Measurements from ENCODE around the gene MTFR2.

The MTFR2 gene

GRCh38 chr6:136249811-136250685, at the start of gene MTFR2:
TSS of gene MTFR2 (minus strand) at chr6:136250311. CDS start at chr6:136249099, 1,212 bp downstream.
- H3K4me3 ChIP-seq (ENCODE audit: low read depth, low read length) = peak within 1 kb of the TSS; percentile 78
- DNase-seq (ENCODE audit: low read depth) = peak; percentile 99
- TF ChIP-seq CTCF (IDR thresholded peaks at IDR 0.05; ENCODE audit: low read depth, low read length, missing control alignments) = no peak

DNA sequence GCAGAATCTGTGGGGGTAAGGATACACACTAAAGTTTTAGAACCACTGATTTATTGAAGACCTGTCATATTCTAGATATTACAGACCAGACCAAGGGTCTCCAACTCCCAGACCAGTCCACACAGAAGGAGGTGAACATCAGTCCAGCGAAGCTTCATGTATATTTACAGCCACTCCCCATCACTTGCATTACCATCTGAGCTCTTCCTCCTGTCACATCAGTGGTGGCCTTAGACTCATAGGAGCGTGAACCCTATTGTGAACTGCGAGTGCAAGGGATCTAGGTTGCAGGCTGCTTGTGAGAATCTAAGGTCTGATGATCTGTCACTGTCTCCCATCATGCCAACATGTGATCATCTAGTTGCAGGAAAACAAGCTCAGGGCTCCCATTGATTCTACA, 44.5 kb upstream of the MTFR2 start:
- no peak for TF ChIP-seq CTCF (IDR thresholded peaks at IDR 0.05; ENCODE audit: low read depth, low read length, missing control alignments)
- H3K4me3 ChIP-seq (ENCODE audit: low read depth, low read length) = no peak overlapping the region
- no peak for DNase-seq (ENCODE audit: low read depth)

GRCh38 chr6:136290410-136291010, 40.4 kb upstream of the MTFR2 start:
- H3K4me3 ChIP-seq (ENCODE audit: low read depth, low read length) = peak overlapping the region; percentile 93
- no peak for TF ChIP-seq CTCF (IDR thresholded peaks at IDR 0.05; ENCODE audit: low read depth, low read length, missing control alignments)
- DNase-seq (ENCODE audit: low read depth) = no peak

GRCh38 chr6:136289579-136290409, 39.7 kb upstream of the MTFR2 start, which contains the start of gene BCLAF1:
TSS of gene BCLAF1 (minus strand) at chr6:136289846. CDS start at chr6:136279866, 9,980 bp downstream.
- no peak for TF ChIP-seq CTCF (IDR thresholded peaks at IDR 0.05; ENCODE audit: low read depth, low read length, missing control alignments)
- DNase-seq (ENCODE audit: low read depth) = peak; percentile 97
- H3K4me3 ChIP-seq (ENCODE audit: low read depth, low read length) = peak within 1 kb of the TSS; percentile 93

DNA sequence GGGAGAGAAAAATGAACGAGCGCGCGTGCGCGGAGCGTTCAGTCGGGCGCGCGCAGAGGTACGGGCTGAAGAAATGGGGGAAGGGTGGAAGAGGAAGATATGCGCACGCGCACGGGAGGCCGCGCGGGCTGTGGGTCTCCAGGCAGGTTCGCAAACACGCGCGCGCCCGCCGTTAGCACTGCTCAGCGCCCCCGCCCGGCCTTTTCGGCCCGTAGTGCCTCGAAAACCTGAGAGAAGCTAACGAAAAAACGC, 39.1 kb upstream of the MTFR2 start:
- peak; percentile 75 for DNase-seq (ENCODE audit: low read depth)

More for the DNA sequence above, 39.1 kb upstream of the MTFR2 start:
- peak overlapping the region; percentile 93 for H3K4me3 ChIP-seq (ENCODE audit: low read depth, low read length)
- no peak for TF ChIP-seq CTCF (IDR thresholded peaks at IDR 0.05; ENCODE audit: low read depth, low read length, missing control alignments)
